Kidney epithelial cell (primary cell): Measurements from ENCODE around the gene CORO7. TPM values are rescaled to one million over a fixed set of nuclear protein-coding genes. Genes with fewer than 3 reads are reported as not detected.

ENCODE experiments used
- DNase-seq: peaks from one replicate; pipeline ENCODE4 v3.0.0-alpha.2; 2010; ENCODE audit warnings: low read depth
- H3K27me3 ChIP-seq: 2 replicates; pipeline ENCODE4 v1.6.0; 2011; ENCODE audit warnings: low read length; ENCODE audit not compliant: control insufficient read depth, insufficient read depth
- H3K36me3 ChIP-seq: 2 replicates; pipeline ENCODE4 v1.5.1; 2011; ENCODE audit warnings: low read length; ENCODE audit not compliant: control insufficient read depth, insufficient read depth
- H3K4me3 ChIP-seq: 2 replicates; pipeline ENCODE4 v1.5.1; 2011; ENCODE audit warnings: low read depth, mild to moderate bottlenecking, control low read depth, low read length
- CTCF ChIP-seq: IDR thresholded peaks from 2 replicates; pipeline ENCODE4 v1.5.1; 2011; ENCODE audit warnings: mild to moderate bottlenecking, moderate library complexity, low read length, control low read depth, inconsistent platforms; ENCODE audit not compliant: insufficient read depth, poor library complexity, severe bottlenecking
- total RNA-seq: library from RNA; depleted of rRNA; stranded (reverse); fragments of >200 nt; gene quantifications from 2 replicates; pipeline ENCODE4 v1.2.3, GENCODE V29; 2015

CORO7 gene
- total RNA-seq, 1 donor from 2014 or later: 57.3 TPM

- H3K27me3 ChIP-seq: no peaks in the 10 kb centered on the region
- TF ChIP-seq CTCF: no peak
- no peak for DNase-seq
Measured at GRCh38 chr16:4433228-4433627, 16.8 kb upstream of the CORO7 start.

GRCh38 chr16:4431023-4431422, 14.6 kb upstream of the CORO7 start:
- peaks cover 2% of the 10 kb centered on the region for H3K36me3 ChIP-seq
- no peak for DNase-seq
- no peak for TF ChIP-seq CTCF

More at GRCh38 chr16:4433228-4433627, 16.8 kb upstream of the CORO7 start:
- peaks cover 2% of the 10 kb centered on the region for H3K36me3 ChIP-seq
- no peak overlapping the region for H3K4me3 ChIP-seq

GRCh38 chr16:4428500-4428899, 12.1 kb upstream of the CORO7 start:
- Histone ChIP-seq H3K27me3 (no peaks in the 10 kb centered on the region), H3K4me3 (no peak overlapping the region), H3K36me3 (no peaks in the 10 kb centered on the region)
- no peak for TF ChIP-seq CTCF
- DNase-seq: no peak

More at GRCh38 chr16:4431023-4431422, 14.6 kb upstream of the CORO7 start:
- Histone ChIP-seq H3K27me3 (no peaks in the 10 kb centered on the region), H3K4me3 (no peak overlapping the region)

DNA sequence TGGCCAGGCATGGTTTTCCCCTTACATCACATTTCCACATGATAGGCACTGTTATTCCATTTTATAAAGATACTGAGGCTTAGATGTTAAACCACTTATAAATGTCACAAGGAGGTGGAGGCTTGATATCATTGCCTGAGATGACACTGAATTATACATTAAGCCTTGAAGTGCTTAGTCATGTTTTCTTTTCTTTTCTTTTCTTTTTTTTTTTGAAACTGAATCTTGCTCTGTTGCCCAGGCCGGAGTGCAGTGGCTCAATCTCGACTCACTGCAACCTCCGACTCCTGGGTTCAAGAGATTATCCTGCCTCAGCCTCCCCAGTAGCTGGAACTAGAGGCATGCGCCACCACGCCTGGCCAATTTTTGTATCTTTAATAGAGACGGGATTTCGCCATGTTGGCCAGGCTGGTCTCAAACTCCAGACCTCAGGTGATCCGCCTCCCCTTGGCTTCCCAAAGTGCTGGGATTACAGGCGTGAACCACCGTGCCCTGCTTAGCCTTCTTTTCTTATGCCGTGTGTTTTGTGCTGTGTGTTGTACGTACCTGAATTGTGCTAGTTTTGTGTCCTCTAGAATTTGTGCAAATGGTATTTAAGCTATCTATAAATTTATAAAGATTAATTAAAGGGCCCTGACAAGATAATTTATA, 10.5 kb upstream of the CORO7 start:
- peak overlapping the region; percentile 63 for H3K4me3 ChIP-seq
- no peak for TF ChIP-seq CTCF
- H3K27me3 ChIP-seq: no peaks in the 10 kb centered on the region
- H3K36me3 ChIP-seq: no peaks in the 10 kb centered on the region
- no peak for DNase-seq

DNA sequence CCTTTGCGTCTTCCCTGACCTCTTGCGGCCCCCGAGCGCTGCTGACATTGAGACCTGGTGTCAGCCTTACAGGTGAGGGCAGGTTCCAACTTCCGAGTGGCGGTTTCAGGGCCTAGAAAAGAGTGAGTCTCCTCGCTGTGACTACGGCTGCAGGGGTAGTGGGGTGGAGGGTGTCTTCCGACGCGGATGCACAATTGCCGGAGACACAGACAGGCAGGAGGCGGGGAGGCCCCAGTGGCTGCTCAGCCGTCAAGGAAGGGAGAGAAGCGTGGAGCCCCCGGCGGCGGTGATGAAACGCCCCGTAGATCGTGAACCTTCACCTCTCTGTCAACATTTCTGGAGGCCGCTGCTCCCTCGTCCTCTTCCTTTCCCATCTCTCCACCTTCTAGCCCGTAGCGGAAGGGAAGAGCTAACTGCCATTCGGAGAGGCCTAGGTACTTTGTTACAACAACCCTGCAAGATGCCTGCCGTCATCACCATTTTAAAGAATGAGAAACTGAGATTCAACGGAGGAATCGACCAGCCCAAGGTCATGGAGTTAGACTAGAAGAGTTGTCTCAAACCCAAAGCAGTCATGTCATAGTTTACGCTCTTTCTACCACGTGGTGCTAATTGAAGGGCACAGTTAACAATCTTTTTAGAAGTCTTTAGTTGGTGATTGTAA, 9.8 kb upstream of the CORO7 start:
- no peak for TF ChIP-seq CTCF
- Histone ChIP-seq H3K4me3 (peak overlapping the region; percentile 63), H3K27me3 (no peaks in the 10 kb centered on the region), H3K36me3 (no peaks in the 10 kb centered on the region)
- no peak for DNase-seq
